ENCODE results near the gene CD47.

CD47 gene

DNA sequence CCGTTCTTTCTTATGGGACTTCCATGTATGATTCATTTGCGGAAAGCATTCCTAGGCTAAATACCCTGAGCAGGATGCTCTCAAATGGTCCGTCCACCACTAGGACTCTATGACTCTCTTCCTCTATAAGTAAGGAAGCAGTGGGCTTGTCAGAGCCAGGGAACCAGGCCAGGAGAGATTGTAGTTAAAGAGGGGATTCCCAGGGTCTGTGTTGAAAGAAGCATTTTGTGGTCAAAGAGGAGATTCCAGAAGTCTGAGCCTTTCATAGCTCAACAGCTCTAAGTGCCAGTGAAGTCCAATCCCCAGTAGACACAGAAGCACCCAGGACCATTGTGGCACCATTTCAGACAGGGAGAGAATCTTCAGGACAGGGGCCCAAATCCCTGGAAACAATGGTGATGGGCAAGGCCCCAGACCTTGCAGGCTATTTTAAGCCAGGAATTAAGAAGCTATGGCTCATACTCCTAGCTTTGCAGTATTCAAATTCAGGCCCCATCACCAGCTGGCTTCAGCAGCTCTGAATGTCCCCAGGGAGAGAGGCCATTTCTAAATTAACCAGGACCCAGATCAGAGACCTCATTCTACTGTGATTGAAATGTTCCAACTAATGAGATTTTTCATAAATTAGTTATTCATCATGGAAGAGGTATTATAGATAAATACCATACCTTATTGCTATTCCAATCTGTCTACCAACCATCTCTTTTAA lies 81.7 kb downstream of the CD47 start:
- no peak for FAIRE-seq

DNA sequence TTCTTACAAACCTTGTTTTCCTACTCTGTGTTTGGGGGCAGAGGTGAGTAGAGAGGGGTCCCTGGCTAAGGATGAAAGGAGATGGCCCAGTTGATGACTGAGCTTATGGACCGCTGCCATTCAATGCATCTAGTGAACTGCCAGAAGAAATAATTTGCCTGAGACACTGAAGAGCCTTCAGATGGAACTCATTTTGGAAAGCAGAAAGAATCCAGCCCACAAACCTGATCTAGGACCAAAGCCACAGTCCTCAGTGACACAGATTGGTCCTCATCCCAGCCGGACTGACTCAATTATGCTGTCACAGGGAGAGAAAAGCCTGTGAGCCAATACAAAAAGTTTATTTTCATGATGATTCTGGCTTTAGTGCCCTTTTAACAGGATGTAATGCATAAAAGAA lies 82.7 kb downstream of the CD47 start:
- FAIRE-seq = no peak

DNA sequence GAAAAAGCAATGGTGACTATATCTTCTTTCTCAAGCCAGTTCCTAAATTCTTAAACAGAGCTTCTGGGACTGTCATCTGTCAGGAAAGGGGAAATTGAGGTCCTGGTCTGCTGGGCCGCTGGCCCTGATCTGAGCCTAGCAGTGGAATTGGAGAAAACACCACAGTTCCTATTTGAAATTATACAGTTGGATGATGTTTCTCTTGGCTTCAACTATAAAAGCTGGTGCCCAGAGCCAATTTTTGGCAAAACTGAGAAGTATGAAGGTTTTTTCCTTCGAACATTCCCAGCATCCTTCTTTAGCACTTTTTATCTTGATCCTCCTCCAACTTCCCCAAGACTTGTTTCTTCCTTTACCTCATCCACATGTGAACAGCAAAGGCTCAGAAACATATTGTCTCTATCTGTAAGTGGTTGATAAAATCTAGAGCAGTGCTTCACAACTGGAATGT lies 83.9 kb downstream of the CD47 start:
- no peak for FAIRE-seq

DNA sequence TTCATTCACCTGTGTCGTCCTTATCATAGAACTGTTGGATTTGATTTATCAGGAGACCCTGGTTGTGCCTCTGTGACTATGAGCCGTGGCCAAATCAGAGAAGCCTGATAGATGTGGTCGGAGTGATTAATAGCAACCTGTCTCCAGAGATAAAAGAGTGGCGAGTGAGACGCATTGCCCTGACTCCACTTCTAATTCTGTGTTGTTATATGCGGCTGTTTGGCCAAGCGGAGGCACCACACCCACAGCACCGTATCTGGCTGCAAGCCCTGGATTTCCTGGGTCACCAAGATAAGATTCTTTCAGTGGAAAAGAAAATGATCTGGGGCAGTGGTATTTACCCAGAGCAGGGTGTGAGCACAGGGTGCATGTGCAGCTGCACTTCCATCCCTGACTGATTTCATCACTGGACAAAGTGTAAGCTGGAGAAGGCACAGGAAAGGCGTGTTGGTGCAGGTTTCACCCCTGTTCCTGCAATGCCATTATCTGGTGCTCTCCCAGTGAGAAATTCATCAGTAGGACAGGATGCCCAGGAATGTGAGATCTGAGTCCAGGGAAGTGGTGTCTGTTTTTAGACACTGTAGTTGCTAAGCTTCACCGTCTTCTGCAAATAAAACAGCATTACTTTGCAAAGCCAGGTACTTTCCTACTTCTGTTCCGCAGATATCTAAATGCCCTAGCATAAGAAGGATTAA lies 84.6 kb downstream of the CD47 start:
- no peak for FAIRE-seq

DNA sequence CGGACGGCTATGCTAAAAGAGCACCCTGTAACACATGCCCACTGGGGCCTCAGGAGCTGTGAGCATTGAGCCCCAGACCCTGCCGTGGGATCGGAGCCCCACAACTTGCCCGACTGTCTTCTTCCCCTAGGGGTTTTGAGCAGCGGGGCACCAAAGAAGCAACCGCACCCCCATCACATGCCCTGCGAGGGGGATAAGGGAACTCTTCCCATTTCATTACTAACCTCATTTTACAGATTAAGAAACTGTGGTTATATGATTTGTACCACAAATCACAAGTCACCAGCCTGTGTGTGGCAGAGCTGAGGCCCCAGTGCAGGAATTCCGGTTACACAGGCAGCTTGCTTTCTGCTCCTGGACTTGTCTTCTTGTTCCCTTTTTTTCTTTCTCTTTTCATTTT lies 86.2 kb downstream of the CD47 start:
- no peak for FAIRE-seq

DNA sequence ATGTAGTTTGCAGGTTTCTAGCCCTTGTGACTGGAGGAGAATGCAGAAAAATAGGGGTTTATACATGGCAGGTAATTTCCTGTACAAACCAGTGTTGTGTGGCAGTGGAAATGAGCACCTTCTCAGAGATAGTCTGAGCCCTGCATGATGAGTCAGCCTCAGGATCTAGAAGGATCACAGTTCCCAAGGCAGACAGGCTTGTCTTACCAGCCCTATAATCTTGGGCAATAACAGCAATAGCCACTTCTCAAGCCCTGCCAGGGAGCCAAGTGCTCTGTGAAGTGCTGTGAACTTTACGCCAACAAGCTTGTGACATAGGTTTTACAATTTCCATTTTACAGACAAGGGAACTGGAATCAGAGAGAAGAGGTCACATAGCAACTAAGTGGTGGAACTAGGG lies 89.4 kb downstream of the CD47 start:
- FAIRE-seq = no peak

DNA sequence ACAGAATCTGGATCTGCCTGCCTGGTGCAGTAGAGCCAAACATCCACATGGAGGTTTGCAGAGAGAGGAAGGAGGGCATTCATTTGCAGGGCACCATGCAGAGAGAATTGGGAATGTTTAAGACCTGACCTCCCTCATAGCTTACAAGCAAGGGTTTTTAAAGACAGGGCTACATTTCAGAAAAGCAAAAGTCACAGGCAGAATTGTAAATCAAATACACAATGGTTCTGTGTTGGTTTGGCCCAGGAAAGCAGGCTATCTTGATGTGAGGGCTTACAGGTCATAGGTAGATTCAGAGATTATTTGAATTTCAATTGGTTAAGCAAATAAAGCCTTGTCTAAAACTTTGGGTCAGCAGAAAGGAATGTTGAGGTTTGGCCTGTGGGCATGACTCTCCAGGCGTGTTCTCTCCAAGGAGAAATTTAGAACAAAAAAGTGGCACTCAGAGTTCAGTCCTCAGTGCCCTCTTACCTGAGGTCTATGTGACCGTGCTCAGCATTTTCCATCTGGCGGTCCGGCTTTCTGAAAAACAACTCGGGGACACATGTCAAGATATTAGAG lies 91.5 kb downstream of the CD47 start:
- FAIRE-seq = no peak

DNA sequence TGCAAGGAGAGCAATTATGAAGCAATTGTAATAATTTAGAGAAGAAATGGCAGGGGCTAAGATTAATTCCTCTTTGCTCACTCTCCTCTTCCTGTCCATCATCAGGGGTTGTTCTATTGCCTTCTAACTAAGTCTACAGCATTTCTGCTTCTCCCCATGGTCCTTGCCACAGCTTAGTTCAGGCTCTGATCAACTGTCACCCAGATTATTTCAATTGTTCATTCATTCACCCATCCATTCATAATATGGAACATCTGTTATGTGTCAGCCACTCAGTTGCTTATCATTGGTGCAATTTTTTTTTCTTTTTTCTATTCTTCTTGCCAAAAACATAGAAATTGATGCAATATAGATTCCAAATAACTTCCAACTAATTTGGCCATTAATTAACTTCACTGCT lies 93.2 kb downstream of the CD47 start:
- FAIRE-seq = no peak

DNA sequence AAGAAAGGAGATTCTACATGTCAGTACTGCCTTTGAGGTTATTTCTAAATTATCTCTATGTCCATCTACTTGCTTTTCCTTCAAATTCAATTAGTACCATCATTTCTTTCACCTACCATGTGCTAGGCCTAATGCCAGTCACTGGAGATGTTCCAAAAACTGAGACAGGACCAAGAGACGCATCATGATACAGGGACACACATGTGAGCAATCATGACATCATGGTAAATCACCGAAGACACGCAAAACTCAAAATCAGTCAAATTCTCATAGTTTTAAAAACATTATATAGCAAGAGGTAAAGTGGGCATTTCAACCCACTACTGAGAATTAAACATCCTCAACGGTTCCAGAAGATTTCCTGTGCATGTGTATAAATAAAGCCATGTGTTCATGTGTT lies 95.0 kb downstream of the CD47 start:
- FAIRE-seq = no peak

DNA sequence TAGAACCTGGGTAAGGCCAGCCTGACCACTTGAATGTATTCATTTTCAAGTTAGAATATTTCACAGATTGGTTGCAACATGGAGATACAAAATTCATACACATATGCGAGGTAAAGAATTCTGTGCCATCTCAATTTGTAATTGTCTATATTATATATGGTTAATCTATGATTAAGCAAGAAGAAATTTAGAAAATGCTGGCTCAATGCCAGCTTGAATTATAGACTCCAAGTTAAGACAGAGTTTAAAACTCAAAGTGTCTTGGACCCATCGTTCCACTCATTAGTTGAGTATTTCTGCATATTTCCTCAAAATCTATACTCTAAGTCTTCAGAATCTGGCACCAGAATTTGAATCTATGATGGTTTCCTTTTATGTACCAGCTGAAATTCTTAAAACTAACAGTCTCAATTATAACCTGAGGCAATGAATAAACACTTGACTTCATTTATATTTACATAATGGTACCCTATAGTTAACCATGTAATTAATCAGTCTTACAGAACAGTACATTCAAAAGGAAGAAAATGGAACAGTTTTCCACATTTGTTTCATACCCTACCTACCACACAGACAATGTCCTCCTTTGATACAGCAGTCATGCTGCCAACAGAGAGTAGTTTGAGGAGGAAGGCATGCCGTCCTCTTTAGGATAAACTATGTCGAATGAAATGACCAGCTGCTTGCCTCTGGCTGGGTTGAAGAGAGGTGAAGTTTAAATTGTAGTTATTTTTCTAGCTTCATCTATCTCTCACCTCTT lies 95.7 kb downstream of the CD47 start:
- FAIRE-seq = no peak

DNA sequence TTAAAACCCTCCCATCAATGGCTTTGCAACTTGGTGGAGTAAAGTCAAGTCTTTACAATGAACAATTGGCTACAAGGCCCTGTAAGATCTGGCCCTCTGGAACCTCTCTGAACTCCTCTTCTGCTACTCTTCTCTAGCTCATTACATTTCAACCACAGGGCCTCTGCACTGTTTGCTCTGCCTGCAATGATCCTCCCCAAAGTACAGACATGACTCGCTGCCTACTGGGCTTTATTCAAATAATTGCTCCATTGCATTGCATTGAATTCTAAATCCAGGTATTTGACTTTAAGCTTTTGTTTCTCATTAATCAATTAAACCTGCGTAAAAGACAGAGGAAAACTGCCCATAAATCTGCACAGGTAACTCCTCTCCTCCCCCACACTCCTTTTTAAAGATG lies 96.7 kb downstream of the CD47 start:
- no peak for FAIRE-seq

DNA sequence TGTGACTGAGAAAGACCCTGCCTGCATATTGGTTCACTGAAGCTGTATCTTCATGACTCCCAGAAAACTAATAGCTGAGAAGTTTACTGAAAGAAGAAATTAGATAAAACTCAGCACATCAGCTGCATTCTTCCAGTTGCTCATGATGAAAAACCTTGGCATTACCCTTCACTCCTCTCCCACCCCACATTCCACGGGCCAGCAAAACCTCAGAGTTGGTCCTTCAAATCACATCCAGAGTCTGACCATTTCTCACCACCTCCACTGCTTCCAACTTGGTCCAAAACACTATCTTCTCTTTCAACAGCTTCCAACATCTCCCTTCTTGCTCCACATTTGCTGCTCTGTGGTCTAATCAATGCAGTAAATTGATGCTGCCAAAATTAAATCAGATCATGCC lies 97.1 kb downstream of the CD47 start:
- FAIRE-seq = no peak
